Karpas-422 (cell line): ENCODE measurements around the gene ADD1. TPM values are rescaled to one million over a fixed set of nuclear protein-coding genes. Genes with fewer than 3 reads are reported as not detected.
"Not testable (repeated sequence)": the region's sequence is repeated elsewhere in the genome, so short reads cannot be mapped to it uniquely, and the experiment has no call there.

Source experiments
- DNase-seq: peaks from one replicate; pipeline ENCODE4 v3.0.0-alpha.2; 2015
- H2AFZ ChIP-seq: fragments of 200-600 bp; sonication (generic); 2 replicates; pipeline ENCODE4 v1.6.1; 2014; ENCODE audit warnings: antibody characterized with exemption, low read length, mixed read lengths
- H3K27ac ChIP-seq: fragments of 200-600 bp; sonication (generic); 2 replicates; pipeline ENCODE4 v1.5.1; 2014; ENCODE audit warnings: mild to moderate bottlenecking, low read length, moderate library complexity
- H3K27me3 ChIP-seq: fragments of 200-600 bp; sonication (generic); 2 replicates; pipeline ENCODE4 v1.6.1; 2014; ENCODE audit warnings: low read length, mixed read lengths
- H3K36me3 ChIP-seq: fragments of 200-600 bp; sonication (generic); 2 replicates; pipeline ENCODE4 v1.6.1; 2014; ENCODE audit warnings: low read length, mixed read lengths; ENCODE audit not compliant: insufficient read depth
- H3K4me1 ChIP-seq: fragments of 200-600 bp; sonication (generic); 2 replicates; pipeline ENCODE4 v1.6.1; 2014; ENCODE audit warnings: mild to moderate bottlenecking, low read length, mixed read lengths
- H3K4me2 ChIP-seq: fragments of 200-600 bp; sonication (generic); 2 replicates; pipeline ENCODE4 v1.6.1; 2014; ENCODE audit warnings: low read length, low read depth, mild to moderate bottlenecking; ENCODE audit not compliant: poor library complexity, severe bottlenecking
- H3K4me3 ChIP-seq: fragments of 200-600 bp; sonication (generic); 2 replicates; pipeline ENCODE4 v1.5.1; 2014; ENCODE audit warnings: mild to moderate bottlenecking, antibody characterized with exemption, low read length, mixed read lengths
- H3K79me2 ChIP-seq: fragments of 200-600 bp; sonication (generic); 2 replicates; pipeline ENCODE4 v1.6.1; 2014; ENCODE audit warnings: mild to moderate bottlenecking, low read length, mixed read lengths
- H3K9ac ChIP-seq: fragments of 200-600 bp; sonication (generic); 2 replicates; pipeline ENCODE4 v1.6.0; 2014; ENCODE audit warnings: low read length
- H3K9me2 ChIP-seq: fragments of 200-600 bp; sonication (generic), shearing (Covaris generic); replicated peaks from 2 replicates; pipeline ENCODE4 v1.6.0; 2014; ENCODE audit warnings: mild to moderate bottlenecking, low read length, moderate library complexity; ENCODE audit not compliant: insufficient read depth
- H3K9me3 ChIP-seq: fragments of 300-700, 200-600 bp; sonication (generic); 2 replicates; pipeline ENCODE4 v1.6.1; 2014; ENCODE audit warnings: low read length, mixed read lengths
- H4K20me1 ChIP-seq: fragments of 200-600 bp; sonication (generic); 2 replicates; pipeline ENCODE4 v1.6.1; 2014; ENCODE audit warnings: mild to moderate bottlenecking, antibody characterized with exemption, low read length, low read depth; ENCODE audit not compliant: insufficient read depth
- total RNA-seq: library from RNA; depleted of rRNA; stranded (reverse); fragments of >200 nt; shearing (Covaris generic); gene quantifications from 2 replicates; pipeline ENCODE4 v1.2.3, GENCODE V29; 2014; ENCODE audit warnings: low replicate concordance

ADD1 gene
- total RNA-seq, 1 experiment from 2014 or later: 69.7 TPM

DNA sequence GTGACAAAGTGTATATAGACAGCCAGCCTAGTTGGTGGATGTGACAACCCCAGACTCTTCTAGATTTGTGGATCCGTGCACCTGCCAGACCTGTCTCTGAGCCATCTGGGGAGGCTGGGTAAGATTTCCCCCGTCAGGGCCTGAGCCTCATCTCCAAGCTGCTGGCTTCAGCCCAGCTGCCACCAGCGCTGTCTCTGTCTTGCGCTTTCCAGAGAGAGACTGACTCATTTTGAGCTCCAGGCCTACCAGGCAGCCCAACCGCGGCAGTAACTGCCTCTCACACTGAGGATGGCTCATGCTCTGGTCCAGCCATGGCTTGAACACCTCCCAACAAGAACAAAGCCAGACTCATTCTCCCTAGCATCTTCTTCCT, 93.1 kb downstream of the ADD1 start:
- peak; percentile 57 for DNase-seq
- Histone ChIP-seq H3K27ac (peak overlapping the region; percentile 38), H3K9me2 (no peaks in the 10 kb centered on the region), H4K20me1 (peaks cover 21% of the 10 kb centered on the region; the same call in 1 of the 2 replicates), H3K9me3 (no peaks in the 10 kb centered on the region), H3K4me1 (peaks cover 47% of the 10 kb centered on the region), H3K27me3 (no peaks in the 10 kb centered on the region), H2AFZ (no peak overlapping the region), H3K4me2 (peak overlapping the region; percentile 77), H3K4me3 (peak overlapping the region; percentile 77; the same call in 1 of the 2 replicates), H3K79me2 (peaks cover 8% of the 10 kb centered on the region; the same call in 1 of the 2 replicates), H3K9ac (peak overlapping the region; percentile 86; the same call in 1 of the 2 replicates), H3K36me3 (peaks cover 21% of the 10 kb centered on the region)

DNA sequence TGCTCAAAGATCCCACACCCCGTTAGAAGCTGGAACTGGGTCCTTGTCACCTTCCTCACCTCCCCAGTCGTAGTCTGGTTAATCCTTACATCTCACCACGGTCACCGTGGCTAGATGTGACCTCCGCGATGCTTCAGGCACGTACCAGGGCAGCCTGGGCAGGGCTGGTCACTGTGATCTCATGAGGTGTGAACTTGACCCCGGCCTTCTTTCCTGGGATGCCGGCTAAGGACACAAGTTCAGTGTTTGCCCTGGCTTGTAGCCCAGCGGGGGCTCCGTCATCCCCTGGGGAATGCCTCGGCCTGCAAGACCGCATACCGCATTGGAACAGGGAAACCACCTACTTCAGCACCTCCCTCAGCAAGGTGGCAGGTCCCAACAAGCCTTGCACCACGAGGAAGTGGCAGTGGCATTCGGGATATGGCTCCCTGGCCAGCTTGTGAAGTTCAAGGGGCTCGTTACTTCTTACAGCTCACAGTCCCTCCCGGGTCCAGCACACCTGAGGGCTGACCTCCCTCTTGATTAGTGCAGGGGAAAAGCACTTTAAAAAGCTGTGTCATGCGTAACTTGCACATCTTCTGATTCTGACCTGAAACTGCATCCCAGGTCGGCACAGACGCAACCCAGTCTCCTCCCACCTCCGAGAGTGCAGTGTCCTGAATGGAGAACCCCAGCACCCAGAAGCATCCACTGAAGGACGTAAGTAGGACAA, 93.7 kb downstream of the ADD1 start:
- Histone ChIP-seq H3K4me1 (peaks cover 41% of the 10 kb centered on the region), H3K36me3 (peaks cover 25% of the 10 kb centered on the region), H3K27me3 (no peaks in the 10 kb centered on the region), H2AFZ (no peak overlapping the region), H3K9ac (peak overlapping the region; percentile 86), H3K9me3 (no peaks in the 10 kb centered on the region), H3K4me3 (peak overlapping the region; percentile 77; the same call in 1 of the 2 replicates), H3K79me2 (peaks cover 8% of the 10 kb centered on the region; the same call in 1 of the 2 replicates), H3K27ac (peak overlapping the region; percentile 38; the same call in 1 of the 2 replicates), H3K9me2 (no peaks in the 10 kb centered on the region), H4K20me1 (peaks cover 18% of the 10 kb centered on the region; the same call in 1 of the 2 replicates), H3K4me2 (peak overlapping the region; percentile 77)
- DNase-seq: no peak

DNA sequence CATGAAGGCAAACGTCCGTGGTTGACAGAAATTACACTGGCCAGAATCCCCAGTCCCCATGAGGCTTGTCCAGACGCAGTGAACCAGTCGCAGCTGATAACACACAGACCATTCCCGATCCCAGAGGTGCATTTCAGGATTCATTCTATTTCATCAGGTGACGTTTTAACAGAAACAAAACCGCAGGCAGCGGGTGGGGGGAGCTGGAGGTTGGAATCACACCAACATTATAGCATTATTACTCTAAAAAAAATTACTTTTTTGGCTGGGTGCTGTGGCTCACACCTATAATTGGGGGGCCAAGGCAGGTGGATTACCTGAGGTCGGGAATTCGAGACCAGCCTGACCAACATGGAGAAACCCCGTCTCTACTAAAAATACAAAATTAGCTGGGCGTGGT, 94.3 kb downstream of the ADD1 start:
- Histone ChIP-seq H3K9ac (peak overlapping the region; percentile 11; the same call in 1 of the 2 replicates), H3K36me3 (peaks cover 28% of the 10 kb centered on the region), H3K27me3 (no peaks in the 10 kb centered on the region), H3K4me3 (no peak overlapping the region), H3K9me3 (no peaks in the 10 kb centered on the region), H3K4me2 (peak overlapping the region; percentile 77), H3K79me2 (peaks cover 8% of the 10 kb centered on the region; the same call in 1 of the 2 replicates), H3K4me1 (peaks cover 34% of the 10 kb centered on the region), H3K9me2 (no peaks in the 10 kb centered on the region), H3K27ac (0 out of 2 replicates have a peak overlapping the region, but pooled peaks have one; percentile 28), H2AFZ (no peak overlapping the region), H4K20me1 (0 out of 2 replicates have a peak, but pooled peaks cover 13% of the 10 kb centered on the region)
- DNase-seq: no peak

DNA sequence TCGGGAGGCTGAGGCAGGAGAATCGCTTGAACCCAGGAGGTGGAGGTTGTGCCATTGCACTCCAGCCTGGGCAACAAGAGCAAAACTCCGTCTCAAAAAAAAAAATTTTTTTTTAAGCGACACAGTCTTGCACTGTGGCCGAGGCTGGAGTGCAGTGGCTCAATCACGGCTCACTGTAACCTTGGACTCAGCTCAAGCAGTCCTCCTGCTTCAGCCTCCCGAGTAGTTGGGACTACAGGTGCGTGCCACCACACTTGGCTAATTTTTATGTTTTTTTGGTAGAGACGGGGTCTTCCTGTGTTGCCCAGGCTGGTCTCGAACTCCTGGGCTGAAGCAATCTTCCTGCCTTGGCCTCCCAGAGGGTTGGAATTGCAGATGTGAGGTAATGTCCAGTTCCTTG, 94.8 kb downstream of the ADD1 start:
- DNase-seq, H3K79me2 ChIP-seq, H3K9me2 ChIP-seq, H3K4me2 ChIP-seq, H3K9ac ChIP-seq, H2AFZ ChIP-seq, H3K4me3 ChIP-seq, H3K9me3 ChIP-seq, H3K27me3 ChIP-seq, H3K27ac ChIP-seq: not testable (repeated sequence)
- peaks cover 28% of the 10 kb centered on the region for H3K36me3 ChIP-seq
- peaks cover 30% of the 10 kb centered on the region for H3K4me1 ChIP-seq
- 0 out of 2 replicates have a peak, but pooled peaks cover 17% of the 10 kb centered on the region for H4K20me1 ChIP-seq

DNA sequence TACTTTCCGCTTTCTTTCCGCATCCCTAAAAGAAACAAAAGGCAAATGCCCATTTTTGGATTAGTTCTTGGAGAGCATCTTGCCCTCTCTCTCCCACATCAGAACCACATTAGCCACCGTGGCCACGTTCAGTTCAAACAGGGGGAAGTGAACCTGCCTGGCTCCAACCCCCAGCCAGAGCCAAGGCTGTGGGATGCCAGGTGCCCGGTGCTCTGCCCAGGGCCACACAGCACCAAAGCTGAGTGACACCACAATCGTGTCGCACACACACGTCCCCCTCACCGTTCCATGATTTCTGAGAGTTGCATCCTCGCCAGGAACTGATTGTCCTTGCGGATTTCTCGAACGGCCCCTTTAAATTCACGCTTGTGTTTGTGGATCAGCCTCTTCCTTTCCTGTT, 95.3 kb downstream of the ADD1 start:
- Histone ChIP-seq H3K9ac (no peak overlapping the region), H4K20me1 (0 out of 2 replicates have a peak, but pooled peaks cover 17% of the 10 kb centered on the region), H3K4me1 (peaks cover 26% of the 10 kb centered on the region), H3K4me2 (no peak overlapping the region), H3K79me2 (peaks cover 6% of the 10 kb centered on the region; the same call in 1 of the 2 replicates), H3K4me3 (no peak overlapping the region), H3K27me3 (no peaks in the 10 kb centered on the region), H3K9me2 (no peaks in the 10 kb centered on the region), H3K36me3 (peaks cover 28% of the 10 kb centered on the region), H2AFZ (no peak overlapping the region), H3K27ac (no peak overlapping the region), H3K9me3 (no peaks in the 10 kb centered on the region)
- DNase-seq: no peak

DNA sequence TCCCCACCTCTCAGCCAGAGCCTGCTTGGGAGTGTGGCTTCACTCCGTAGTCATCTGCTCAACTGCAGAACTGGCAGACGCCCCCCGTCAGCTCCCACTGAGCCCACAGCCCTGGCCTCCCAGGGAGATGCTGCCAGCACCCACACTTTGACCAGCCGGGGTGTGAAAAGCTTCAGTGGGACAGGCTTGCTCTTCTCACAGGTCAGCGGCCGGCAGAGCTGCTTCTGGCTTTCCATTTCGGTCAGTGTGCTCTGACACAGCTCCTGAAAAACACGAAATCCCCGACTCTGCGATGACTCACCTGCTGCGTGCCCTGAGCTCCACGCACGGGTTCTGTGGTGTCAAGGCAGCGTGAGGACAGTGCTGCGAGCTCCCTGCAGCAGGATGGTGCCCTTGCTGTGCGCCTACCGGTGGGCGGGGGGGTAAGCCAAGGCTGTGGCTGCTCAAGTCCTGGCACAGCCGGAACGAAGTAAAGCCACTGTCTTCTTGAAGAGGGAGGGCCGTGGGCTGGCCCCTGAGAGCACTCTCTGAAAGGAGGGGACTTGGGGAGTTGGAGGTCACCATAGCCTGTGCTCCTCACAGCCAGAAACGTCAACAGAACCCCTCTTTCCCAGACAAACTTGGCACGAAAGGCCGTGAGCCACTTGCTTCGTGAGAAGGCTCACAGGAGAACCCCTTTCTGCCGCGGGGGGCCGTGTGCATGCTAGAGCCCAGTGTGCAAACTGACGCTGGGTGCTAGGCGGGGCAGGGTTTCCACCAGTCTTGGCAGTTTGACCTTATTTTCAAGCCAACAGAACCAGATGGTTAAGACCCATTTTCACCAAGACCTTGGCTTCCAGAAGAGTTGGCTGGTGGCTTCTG, 96.0 kb downstream of the ADD1 start:
- H3K9me3 ChIP-seq: no peaks in the 10 kb centered on the region
- H3K27ac ChIP-seq: no peak overlapping the region
- no peak overlapping the region for H3K4me3 ChIP-seq
- H3K9me2 ChIP-seq: no peaks in the 10 kb centered on the region
- peaks cover 29% of the 10 kb centered on the region for H3K36me3 ChIP-seq
- peaks cover 26% of the 10 kb centered on the region for H3K4me1 ChIP-seq
- no peak overlapping the region for H3K4me2 ChIP-seq
- H4K20me1 ChIP-seq: 0 out of 2 replicates have a peak, but pooled peaks cover 17% of the 10 kb centered on the region
- peaks cover 6% of the 10 kb centered on the region; the same call in 1 of the 2 replicates for H3K79me2 ChIP-seq
- no peaks in the 10 kb centered on the region for H3K27me3 ChIP-seq
- DNase-seq: no peak
- H2AFZ ChIP-seq: no peak overlapping the region
- H3K9ac ChIP-seq: no peak overlapping the region

DNA sequence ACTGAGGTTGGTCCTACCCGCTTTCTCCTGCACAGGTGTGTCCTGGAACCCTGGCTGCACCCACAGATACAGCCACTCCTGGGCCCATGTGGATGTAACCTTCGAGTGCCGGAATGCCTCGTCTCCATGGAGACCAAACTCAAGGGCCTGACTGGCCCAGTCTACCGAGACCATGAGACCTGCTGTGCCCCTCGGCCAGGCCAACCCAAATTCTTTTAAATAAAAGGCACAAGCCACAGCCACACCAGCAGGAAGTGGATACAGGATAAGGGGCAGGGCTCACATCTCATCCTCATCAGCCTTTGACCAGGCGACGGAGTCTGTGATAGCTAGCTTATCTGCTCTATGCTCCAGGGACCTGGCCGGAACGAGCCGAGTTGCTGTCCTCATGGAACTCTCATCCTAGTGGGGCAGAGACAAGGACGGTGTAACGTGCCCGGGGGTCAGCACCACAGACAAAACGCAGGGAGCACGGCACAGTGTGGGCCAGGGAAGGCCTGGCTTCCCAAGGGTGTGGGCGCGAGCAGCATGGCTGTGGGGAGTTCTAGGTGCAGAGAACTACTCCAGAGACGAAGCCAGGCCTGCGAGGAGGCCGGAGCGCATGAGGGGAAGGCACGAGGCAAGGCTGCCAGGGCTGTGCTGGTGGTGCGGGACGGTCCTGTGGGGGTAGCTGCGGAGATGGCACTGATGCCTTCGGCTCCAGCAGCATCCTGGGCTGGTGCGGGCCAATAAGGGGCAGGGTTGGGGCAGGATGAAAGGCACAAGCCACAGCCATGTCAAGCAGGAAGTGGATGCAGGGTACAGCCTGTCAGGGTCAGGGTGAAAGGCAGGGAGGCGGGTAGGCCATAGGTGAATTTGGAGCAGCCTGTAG, 96.9 kb downstream of the ADD1 start:
- peaks cover 38% of the 10 kb centered on the region for H3K36me3 ChIP-seq
- H3K27me3 ChIP-seq: no peaks in the 10 kb centered on the region
- no peak overlapping the region for H3K4me3 ChIP-seq
- no peak overlapping the region for H3K4me2 ChIP-seq
- no peak overlapping the region for H3K9ac ChIP-seq
- no peaks in the 10 kb centered on the region for H3K9me2 ChIP-seq
- H2AFZ ChIP-seq: no peak overlapping the region
- H3K9me3 ChIP-seq: no peaks in the 10 kb centered on the region
- peaks cover 26% of the 10 kb centered on the region for H3K4me1 ChIP-seq
- H3K27ac ChIP-seq: no peak overlapping the region
- peaks cover 4% of the 10 kb centered on the region; the same call in 1 of the 2 replicates for H3K79me2 ChIP-seq
- DNase-seq: no peak
- H4K20me1 ChIP-seq: 0 out of 2 replicates have a peak, but pooled peaks cover 17% of the 10 kb centered on the region
